Kidney (tissue), 14 donors: ENCODE measurements around the gene NME8. TPM values are rescaled to one million over a fixed set of nuclear protein-coding genes. Genes with fewer than 3 reads are reported as not detected.

Experiments
- DNase-seq, 5 donors: peaks; one replicate each; pipeline ENCODE4 v3.0.0-alpha.2; 2013 to 2020
- FAIRE-seq: peaks from 2 replicates; lab custom pipeline; 2012; peaks lifted over from hg19 to GRCh38; lab: Jason Lieb, UNC
- H3K27ac ChIP-seq, 2 donors: one replicate each; pipeline ENCODE4 v1.7.0; 2013; ENCODE audit warnings: low read depth in 2 of 2, low read length in 2 of 2, inconsistent platforms in 1 of 2
- H3K27me3 ChIP-seq: one replicate; pipeline ENCODE4 v1.7.1; 2013; ENCODE audit warnings: low read length, inconsistent platforms; ENCODE audit not compliant: control insufficient read depth, insufficient read depth
- H3K36me3 ChIP-seq, 3 donors: one replicate each; pipeline versions ENCODE4 v1.7.0 to v1.7.1; 2013; ENCODE audit warnings: low read length in 3 of 3, control low read depth in 1 of 3, inconsistent platforms in 1 of 3; ENCODE audit not compliant: insufficient read depth in 3 of 3, control insufficient read depth in 2 of 3
- H3K4me1 ChIP-seq, 3 donors: one replicate each; pipeline versions ENCODE4 v1.7.0 to v1.7.1; 2013; ENCODE audit warnings: low read length in 3 of 3, inconsistent platforms in 1 of 3, low read depth in 1 of 3; ENCODE audit not compliant: control insufficient read depth in 2 of 3, insufficient read depth in 2 of 3
- H3K4me3 ChIP-seq, 3 donors: one replicate each; pipeline versions ENCODE4 v1.7.0 to v1.8.1; 2013; ENCODE audit warnings: low read length in 3 of 3, control low read depth in 1 of 3, inconsistent platforms in 1 of 3
- H3K9ac ChIP-seq, 3 donors: one replicate each; pipeline versions ENCODE4 v1.7.0 to v1.7.1; 2013; ENCODE audit warnings: low read length in 3 of 3, control low read depth in 1 of 3, inconsistent platforms in 1 of 3
- H3K9me3 ChIP-seq, 3 donors: one replicate each; pipeline versions ENCODE4 v1.7.0 to v1.7.1; 2013; ENCODE audit warnings: low read length in 3 of 3, control low read depth in 1 of 3, inconsistent platforms in 1 of 3; ENCODE audit not compliant: control insufficient read depth in 2 of 3, insufficient read depth in 1 of 3
- intact Hi-C: fragments of 100-400 bp; cut with DNase I; formaldehyde crosslinking; loops from one replicate; pipeline ENCODE4 v1.11.1; 2022
- polyA plus RNA-seq: library from polyadenylated mRNA; stranded (reverse); fragments of 350-450 nt; fragmentation: Illumina TruSeq; extraction: RNeasy Lipid Tissue Mini Kit (QIAGEN cat#74804); gene quantifications from one replicate; pipeline ENCODE4 v1.2.3, GENCODE V29; 2014; ENCODE audit warnings: low read depth, low replicate concordance; ENCODE audit not compliant: insufficient read depth
- total RNA-seq: library from RNA; stranded (reverse); fragmentation: NEBNext Ultra II Directional; extraction: Animal tissue kit (Norgen Biotek cat#: 25700); gene quantifications from one replicate; pipeline ENCODE4 v1.2.1, GENCODE V29; 2021
- TF ChIP-seq, protein P1 (sequence below): IDR thresholded peaks from 3 replicates; pipeline ENCODE4 v1.5.1; 2012; ENCODE audit warnings: mild to moderate bottlenecking, moderate library complexity, borderline replicate concordance; ENCODE audit not compliant: insufficient read depth; ENCODE audit errors: extremely low read depth
- donor health status: control.
- donor health status: control.
- donor health status: control.
- donor health status: control.
- donor health status: control.
- donor health status: DM: yes; HTN: yes; CAD: no.
- donor health status: Normal renal cell carcinoma (clear cell type).

Gene NME8
- total and polyA plus RNA-seq, 2 donors from 2014 or later, result 0.44 to 1.2 TPM

DNA sequence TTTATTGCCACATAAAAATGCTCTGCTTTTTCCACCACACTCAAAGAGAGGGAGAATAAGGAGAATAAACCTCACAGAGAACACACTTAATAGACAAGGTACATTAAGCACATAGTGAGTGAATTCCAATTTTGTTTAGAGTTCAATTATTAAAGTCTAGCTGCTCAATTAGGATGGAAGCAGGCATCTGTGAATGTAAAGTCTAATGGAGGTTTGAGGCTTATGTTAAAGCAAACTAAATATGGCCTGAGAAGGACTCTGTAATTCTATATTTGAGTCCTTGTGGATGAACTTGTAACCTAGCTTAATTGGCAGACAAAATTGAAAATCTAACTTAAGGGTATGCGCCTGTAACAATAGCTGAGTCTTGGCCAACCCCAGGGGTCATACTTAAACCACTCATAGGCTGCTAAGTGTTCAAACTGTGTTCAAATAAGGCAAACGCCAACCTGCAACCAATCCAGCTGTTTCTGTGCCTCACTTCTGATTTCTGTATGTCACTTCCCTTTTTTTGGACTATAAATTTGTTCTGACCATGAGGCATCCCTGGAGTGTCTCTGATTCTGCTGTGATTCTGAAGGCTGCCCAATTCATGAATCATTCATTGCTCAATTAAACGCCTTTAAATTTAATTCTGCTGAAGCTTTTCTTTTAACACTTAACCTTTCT, 31.3 kb upstream of the NME8 start:
- no peak overlapping the region for H3K9ac ChIP-seq
- intact Hi-C loops, result no loop called here
- FAIRE-seq (no peak), DNase-seq (no peak)
- no peaks in the 10 kb centered on the region for H3K4me1 ChIP-seq
- H3K4me3 ChIP-seq, result no peak overlapping the region
- no peak overlapping the region for H3K27ac ChIP-seq
- no peaks in the 10 kb centered on the region for H3K27me3 ChIP-seq
- H3K36me3 ChIP-seq, result no peaks in the 10 kb centered on the region
- H3K9me3 ChIP-seq, result peaks cover 0 to 3% (median 0%) of the 10 kb centered on the region in 3 donors
- TF ChIP-seq, protein P1, sequence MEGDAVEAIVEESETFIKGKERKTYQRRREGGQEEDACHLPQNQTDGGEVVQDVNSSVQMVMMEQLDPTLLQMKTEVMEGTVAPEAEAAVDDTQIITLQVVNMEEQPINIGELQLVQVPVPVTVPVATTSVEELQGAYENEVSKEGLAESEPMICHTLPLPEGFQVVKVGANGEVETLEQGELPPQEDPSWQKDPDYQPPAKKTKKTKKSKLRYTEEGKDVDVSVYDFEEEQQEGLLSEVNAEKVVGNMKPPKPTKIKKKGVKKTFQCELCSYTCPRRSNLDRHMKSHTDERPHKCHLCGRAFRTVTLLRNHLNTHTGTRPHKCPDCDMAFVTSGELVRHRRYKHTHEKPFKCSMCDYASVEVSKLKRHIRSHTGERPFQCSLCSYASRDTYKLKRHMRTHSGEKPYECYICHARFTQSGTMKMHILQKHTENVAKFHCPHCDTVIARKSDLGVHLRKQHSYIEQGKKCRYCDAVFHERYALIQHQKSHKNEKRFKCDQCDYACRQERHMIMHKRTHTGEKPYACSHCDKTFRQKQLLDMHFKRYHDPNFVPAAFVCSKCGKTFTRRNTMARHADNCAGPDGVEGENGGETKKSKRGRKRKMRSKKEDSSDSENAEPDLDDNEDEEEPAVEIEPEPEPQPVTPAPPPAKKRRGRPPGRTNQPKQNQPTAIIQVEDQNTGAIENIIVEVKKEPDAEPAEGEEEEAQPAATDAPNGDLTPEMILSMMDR, result no peak

DNA sequence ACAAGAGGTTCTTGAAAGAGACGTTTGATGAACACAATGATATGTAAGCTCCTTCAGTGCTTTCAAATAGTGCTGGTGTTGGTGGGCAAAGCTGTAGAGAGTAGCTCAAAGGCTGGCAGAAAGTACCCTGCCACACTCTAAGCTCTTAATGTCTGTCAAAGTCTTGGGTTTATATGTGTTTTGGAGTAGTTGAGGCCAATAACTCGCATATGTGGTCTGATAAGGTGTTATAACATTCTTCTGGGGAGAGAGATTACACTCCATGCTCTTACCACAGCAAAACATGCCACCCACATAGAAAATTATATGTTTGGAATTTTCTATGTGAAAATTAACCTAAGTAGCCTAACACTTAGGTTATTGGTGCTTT, 30.8 kb upstream of the NME8 start:
- TF ChIP-seq, protein P1, result no peak
- no peak overlapping the region for H3K27ac ChIP-seq
- no peak for FAIRE-seq
- DNase-seq, result no peak
- H3K36me3 ChIP-seq, result no peaks in the 10 kb centered on the region
- intact Hi-C loops, result no loop called here
- peaks cover 0 to 3% (median 0%) of the 10 kb centered on the region in 3 donors for H3K9me3 ChIP-seq
- H3K27me3 ChIP-seq, result no peaks in the 10 kb centered on the region
- no peak overlapping the region for H3K4me3 ChIP-seq
- H3K4me1 ChIP-seq, result no peaks in the 10 kb centered on the region
- H3K9ac ChIP-seq, result no peak overlapping the region

DNA sequence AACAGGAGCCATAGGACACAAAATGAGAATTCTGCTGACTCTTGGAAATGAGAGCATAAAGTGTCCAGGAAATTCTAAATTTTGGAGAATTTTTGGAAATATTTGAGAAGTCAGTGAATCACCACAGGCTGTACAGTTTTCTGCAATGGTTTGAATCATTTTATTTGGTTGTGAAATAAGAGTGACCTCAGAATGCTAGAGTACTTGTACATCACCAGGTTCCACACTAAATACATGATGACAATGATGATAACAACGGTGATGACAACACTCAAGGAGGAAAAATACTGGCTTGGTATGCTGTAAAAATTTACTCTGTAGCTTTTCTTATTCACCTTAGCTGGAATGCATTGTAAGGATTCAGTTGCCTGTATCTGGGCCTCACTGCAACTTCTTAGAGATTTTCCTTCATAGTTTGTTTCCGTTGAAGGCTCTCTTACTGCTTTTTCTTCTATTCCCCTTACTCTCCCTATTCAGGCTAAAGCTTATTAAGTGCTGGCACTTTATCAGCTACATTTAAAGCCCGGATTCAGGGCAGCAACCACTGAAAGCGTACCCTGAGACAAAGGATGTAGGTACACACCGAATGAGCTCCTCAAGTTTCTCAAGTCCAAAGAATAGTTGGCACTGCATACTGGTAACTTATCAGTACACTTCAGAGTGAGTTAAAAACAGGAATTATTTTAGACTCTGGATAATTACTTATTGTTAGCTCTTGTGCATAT, 30.2 kb upstream of the NME8 start:
- DNase-seq (no peak), FAIRE-seq (no peak)
- H3K9me3 ChIP-seq, result peaks cover 0 to 3% (median 0%) of the 10 kb centered on the region in 3 donors
- no peak overlapping the region for H3K27ac ChIP-seq
- intact Hi-C loops, result no loop called here
- no peak overlapping the region for H3K9ac ChIP-seq
- H3K36me3 ChIP-seq, result no peaks in the 10 kb centered on the region
- TF ChIP-seq, protein P1, result no peak
- H3K4me1 ChIP-seq, result no peaks in the 10 kb centered on the region
- no peaks in the 10 kb centered on the region for H3K27me3 ChIP-seq
- H3K4me3 ChIP-seq, result no peak overlapping the region
